K562 (cell line): ENCODE results near the gene TCF20.

ENCODE experiments used
- MAZ ChIP-seq, 2 experiments: fragments of 450-650 bp in 1 of 2; sonication (generic) in 1 of 2; formaldehyde crosslinking; IDR thresholded peaks in 1 of 2; conservative IDR thresholded peaks in 1 of 2; 2 replicates each; pipeline versions ENCODE4 v1.4.0 to v1.5.0; 2020; ENCODE audit warnings: mild to moderate bottlenecking in 1 of 2, missing genetic modification reagents in 1 of 2
- SIN3A ChIP-seq, 2 experiments: fragments of 150-350 bp in 1 of 2; IDR thresholded peaks; 2 replicates each; pipeline ENCODE4 v1.6.1; 2011 to 2016; ENCODE audit warnings: borderline replicate concordance in 2 of 2, low read depth in 2 of 2, low read length in 2 of 2, mild to moderate bottlenecking in 2 of 2, moderate library complexity in 2 of 2; ENCODE audit not compliant: control insufficient read depth in 1 of 2

GRCh38 chr22:42271191-42271813 is 849 bp upstream of the TCF20 start:
- TF ChIP-seq MAZ (CRISPR knock-in tag; conservative IDR thresholded peaks at IDR 0.05 in 1 of 2, IDR thresholded peaks at IDR 0.05 in 1 of 2), result no peak
- TF ChIP-seq SIN3A (IDR thresholded peaks at IDR 0.05; ENCODE audit: borderline replicate concordance in 2 of 2, control insufficient read depth in 1 of 2, low read depth in 2 of 2, low read length in 2 of 2), result no peak
